A549 (cell line): ENCODE results near the gene LY6G5B.

Experiments
- CBX8 ChIP-seq: fragments of 200-600 bp; sonication (generic); IDR thresholded peaks from 2 replicates; pipeline ENCODE4 v1.6.1; 2016
- CTCF ChIP-seq: fragments of >200 bp; sonication (Bioruptor Twin); formaldehyde crosslinking; IDR thresholded peaks from 3 replicates; pipeline ENCODE4 v1.5.1; 2016
- HDAC2 ChIP-seq: fragments of 200-600 bp; sonication (generic); IDR thresholded peaks from 2 replicates; pipeline ENCODE4 v1.6.1; 2016
- KDM5A ChIP-seq: fragments of 200-600 bp; sonication (generic); IDR thresholded peaks from 2 replicates; pipeline ENCODE4 v1.6.1; 2016; ENCODE audit warnings: antibody characterized with exemption, mild to moderate bottlenecking
- RFX5 ChIP-seq: fragments of 450-650 bp; IDR thresholded peaks from 2 replicates; pipeline ENCODE4 v1.7.1; 2014; ENCODE audit warnings: antibody characterized with exemption, mild to moderate bottlenecking, moderate library complexity

GRCh38 chr6:31687860-31688693, 18.3 kb downstream of the LY6G5B start:
- TF ChIP-seq HDAC2 (no peak), CBX8 (no peak), KDM5A (no peak), RFX5 (no peak), CTCF (no peak)
